Inflammatory macrophage treated with lipopolysaccharide for 1 hour (primary cell): ENCODE data around the gene CASK.
A peak's percentile ranks its signal among the peaks of the same experiment; 100 is the strongest.
"Not testable (repeated sequence)": the region's sequence is repeated elsewhere in the genome, so short reads cannot be mapped to it uniquely, and the experiment has no call there.

Experiments
- DNase-seq, 2 donors: peaks; one replicate each; pipeline ENCODE4 v3.0.0-alpha.2; 2020 to 2022

CASK gene

DNA sequence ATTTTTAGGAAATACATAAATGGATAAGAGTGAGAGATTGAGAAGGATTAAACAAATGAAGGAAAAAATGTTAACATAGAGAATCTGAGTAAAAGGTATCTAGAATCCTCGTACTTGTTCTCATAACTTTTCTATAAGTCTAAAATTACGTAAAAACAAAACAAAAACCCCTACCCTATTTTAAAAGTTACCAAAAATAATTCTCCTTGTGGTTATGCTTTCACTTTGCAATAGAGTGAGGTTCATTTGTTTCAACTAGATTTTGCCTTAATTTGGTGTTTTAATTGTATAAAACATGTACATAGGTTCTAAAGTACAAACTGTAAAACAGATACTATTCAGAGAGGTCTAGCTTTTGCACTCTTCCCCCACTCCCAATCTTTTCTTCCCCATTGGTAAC lies 238.4 kb downstream of the CASK start:
- DNase-seq = no peak

DNA sequence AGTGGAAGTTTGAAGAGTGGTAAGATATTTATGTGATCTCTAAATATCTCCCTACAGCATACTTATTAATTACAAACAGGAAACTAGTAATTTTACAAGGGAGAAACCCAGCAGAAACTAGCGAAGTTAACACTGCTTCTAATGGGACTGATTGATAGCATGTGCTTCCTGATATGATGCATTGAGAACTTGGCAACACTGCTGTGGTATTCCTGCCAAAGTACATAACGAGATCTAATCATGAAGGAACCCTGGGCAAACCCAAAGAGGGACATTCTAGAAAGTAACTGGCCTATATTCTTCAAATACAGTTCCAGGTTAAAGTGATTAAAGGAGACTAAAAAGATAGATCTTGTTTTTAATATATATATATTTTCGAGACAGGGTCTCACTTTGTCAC lies 239.2 kb downstream of the CASK start:
- DNase-seq = no peak

DNA sequence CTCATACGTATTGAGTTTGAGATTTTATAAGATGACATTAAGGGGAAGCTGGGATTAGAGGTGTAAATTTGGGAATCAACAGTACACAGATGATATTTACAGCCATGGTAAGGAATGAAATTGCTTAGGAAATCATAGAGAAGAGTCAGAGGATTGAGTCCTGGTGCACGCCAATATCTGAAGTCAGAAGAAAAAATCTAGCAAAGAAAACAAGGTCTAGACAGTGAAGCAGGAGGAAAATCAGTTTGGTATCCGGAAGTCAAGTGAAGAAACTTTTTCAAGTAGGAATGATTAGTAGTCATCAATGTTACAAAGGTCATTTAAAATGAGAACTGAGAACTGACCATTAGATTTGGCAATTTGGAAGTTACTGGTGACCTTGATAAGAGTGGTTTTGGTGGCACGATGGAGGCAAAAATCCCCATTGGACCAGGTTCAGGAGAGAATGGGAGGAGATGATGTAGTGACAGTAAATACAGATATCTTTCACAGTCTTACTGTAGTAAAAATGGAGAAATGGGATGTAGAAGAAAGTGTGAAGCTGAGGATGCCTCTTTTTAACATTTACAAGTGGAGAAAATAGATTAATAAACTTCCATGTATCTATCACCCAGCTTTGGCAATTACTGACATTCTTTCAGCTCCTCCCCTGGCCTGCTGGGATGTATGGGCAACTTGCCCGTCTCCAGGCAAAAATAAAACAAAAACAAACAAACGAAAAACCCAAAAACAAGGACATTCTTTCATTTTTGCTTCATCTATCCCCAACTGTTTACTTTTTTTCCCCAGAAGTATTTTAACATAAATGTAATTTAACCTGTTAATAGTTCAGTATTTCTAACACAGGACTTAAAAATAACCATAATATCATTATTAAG lies 245.9 kb downstream of the CASK start:
- DNase-seq = peak; percentile 11 to 61

DNA sequence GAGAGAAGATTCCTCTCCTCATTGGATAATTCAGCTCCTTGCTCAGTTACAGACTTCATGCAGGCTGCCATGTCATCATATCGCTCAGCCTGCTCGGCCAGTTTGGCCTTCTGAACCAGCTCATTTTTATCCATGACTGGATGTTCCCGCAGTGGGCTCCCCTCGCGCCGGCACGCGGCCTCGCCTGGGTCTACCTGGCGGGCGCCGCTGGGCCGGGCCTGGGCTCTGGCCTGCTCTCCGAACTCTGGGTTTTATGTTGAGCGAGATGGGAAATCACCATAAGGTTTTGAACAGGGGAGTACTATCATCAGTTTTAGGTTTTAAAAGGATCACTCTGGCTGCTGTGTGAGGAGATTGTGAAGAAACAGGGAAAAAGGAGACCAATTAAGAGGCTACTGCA lies 247.0 kb downstream of the CASK start:
- DNase-seq = not testable (repeated sequence)

DNA sequence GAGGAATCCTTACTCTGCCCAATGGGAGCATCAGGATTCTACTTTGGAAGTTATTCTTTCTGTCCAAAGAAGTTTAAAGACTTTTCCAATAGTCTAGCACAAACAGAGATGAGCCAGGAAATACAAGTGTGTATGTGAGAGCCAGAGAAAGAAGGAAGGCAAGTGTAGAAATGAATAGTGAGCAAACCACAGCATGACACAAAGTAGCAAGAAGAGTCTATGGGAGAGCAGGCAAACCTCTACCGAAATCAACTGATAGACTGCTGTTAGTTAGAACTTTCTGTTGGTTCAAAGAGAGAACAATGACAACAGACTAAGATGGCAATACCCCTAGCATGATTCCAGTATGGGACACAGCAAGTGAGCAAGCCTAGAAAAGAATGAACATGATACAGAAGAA lies 250.7 kb downstream of the CASK start:
- DNase-seq = no peak

DNA sequence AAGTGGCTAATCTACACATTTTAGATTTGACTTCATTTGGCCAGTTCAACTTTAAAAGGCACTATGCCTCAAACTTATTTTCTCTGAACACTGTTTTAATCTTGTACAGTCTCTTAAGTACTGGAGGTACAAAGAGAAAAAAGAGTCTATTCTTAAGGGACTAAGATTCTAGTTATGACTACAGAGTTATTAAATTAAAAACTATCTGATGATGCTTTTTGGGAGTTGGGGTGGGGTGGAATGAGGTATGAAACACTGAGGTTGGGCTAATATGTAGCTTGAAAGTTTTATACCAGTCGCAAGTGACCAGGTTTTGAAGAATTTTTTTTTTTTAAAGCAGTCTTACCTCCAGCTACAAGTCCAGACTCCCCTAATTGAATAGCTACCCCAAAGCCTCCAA lies 252.3 kb downstream of the CASK start:
- DNase-seq = no peak

DNA sequence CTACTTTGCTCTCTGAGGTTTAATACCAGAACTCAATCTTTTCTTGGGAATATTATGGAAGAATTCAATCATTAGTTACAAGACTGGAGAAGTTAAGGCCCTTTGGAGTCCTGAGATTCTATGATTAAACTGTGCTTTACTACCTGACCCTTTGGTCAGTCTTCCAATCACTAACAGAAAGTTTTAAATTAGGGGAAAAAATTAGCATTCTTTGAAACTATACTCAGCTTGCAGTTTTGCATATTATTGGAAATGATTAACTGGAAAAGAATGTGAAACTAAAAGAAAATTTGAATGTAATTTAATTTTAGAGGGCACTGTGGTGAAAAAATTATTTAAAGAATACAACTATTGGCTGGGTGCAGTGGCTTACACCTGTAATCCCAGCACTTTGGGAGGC lies 253.2 kb downstream of the CASK start:
- DNase-seq = no peak

DNA sequence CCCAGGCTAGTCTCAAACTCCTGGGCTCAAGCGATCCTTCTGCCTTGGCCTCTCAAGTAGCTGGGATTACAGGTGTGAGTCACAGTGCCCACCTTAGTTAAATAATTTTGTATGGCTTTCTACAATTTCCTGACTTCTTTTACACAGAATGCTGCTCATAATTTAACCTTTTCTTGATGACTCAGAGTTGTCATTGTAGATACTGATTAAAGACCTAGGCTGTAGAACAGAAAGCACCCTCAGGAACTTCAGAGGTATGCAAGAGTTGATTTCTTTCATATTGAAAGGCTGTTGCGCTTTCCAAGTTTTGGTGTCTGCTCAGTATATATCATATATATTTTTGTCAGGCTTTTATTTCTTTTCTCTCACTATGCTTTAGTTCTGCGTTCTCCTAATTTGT lies 255.7 kb downstream of the CASK start:
- DNase-seq = no peak

DNA sequence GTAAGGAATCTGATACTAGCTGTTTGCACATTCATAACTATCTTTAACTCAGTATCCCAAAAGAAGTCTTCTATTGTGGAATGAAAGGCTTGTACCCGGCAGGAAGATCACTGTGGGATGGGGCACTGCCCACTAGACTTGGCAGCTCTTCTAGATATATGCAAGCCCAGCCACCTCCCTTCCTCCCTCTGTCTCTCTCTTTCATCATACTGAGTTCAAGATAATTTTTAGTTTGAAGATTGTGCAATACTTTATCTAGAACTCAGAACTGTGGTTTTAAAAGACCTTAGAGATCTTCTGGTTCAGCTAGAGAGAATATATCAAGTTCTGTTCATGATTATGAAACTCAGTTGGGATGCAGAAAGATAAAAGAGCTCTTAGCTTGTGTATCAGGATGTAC lies 257.1 kb downstream of the CASK start:
- DNase-seq = no peak

DNA sequence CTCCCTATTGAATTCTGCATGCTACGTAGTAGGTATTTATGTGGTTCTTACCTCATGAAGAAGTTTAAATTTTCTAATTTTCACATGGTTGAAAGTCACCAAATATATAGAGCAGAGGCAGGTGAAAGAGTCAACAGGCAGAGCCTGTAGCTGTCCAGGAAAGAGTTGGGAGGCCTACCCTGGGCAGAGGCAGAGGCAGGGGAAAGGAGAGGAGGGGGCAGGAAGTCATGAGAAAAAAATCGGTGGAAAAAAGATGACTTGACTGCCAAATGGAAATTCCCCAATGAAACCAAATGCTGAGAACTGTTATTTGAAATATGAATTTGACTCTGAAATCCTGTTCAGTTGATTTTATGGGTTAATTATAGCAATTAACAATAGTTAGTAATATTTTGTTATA lies 257.7 kb downstream of the CASK start:
- no peak for DNase-seq

DNA sequence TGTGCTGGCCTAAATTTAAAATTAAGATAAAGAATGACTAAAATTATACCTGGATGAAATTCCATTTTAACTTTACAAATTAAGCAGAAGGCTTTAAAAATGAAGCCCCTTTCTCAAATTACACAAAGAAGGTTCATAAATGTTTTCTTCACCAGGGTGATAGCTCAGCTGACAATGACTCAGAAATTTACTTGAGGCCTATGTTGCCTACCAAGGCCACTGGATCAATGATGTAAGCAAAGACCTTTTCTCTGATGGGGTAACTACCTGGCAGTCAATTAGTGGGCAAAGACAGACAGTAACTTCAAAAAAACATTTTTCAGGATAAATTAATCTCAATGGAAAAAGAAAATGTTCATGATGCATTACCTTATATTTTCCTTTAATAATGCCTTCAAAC lies 258.4 kb downstream of the CASK start:
- no peak for DNase-seq

DNA sequence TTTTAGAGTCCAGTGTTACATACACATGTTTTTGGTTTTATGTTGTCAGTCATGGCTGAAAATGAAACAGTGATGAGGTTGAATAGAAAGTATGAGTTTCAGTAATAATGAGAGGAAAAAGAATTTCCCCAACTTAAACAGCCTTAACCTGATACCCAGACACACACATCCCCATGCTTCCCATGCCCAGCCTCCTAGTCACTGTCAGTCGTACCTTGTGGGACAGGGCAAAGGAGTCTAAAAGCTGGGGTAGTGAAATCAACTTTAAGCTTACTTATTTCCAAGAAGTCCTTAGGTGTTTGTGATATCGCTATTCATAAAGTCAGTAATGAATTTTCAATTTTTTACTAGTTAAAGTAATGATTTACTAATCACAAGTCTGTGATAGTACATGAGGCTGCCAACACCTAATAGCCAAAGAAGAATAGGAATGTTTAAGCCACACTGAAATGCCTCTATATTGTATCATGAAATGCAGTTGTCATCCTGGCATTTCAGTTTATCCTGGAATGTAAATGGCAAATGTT lies 258.9 kb downstream of the CASK start:
- DNase-seq = no peak

DNA sequence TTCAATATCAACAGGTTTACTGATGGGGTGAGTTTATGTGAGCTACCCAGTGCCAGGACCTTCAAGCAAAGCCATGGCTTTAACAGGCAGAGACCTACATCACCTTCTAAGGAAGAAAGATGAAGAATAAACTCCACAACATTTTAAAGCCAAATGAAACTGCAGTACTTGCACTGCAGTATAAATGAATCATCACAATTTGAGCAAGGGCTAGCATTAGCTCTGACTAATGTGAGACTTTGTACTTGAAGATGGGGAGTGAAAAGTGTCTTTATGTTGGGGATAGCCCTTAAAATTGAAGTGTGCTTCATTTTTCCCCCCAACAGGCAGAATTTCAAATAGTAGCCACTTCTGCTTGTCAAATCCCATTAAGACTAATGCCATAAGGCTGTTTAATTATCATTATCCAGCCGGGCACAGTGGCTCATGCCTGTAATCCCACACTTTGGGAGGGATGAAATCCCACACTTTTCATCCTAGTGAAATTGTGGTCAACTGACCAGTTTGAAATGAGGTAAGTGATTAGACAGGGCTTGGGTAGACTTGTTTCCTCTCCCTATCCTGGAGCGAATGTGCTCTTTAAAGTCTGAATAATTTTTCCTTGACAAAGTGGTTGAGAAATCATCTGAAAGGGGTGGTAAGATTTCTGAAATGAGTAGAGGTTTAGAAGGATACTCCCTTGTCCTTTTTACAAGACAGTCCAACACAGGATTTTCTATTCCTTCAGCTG lies 261.8 kb downstream of the CASK start:
- DNase-seq = no peak

DNA sequence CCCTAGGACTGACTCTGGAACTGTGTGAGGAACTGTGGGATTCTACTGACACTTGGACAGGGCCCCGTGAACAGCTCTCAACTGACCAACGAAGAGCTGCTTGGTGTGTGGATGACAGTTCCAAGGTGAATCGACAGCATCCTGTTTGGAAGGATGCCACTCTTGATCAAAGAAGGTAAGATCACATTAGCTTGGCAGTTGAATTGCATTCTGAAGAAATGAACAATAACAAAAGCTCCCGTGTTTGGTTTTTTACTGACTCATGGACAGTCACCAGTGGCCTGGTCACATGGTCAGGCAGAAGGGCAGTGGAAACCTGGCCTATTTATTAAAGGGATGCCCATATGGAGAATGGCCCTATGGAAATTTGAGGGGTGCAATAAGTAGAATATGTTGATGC lies 267.7 kb downstream of the CASK start:
- no peak for DNase-seq

DNA sequence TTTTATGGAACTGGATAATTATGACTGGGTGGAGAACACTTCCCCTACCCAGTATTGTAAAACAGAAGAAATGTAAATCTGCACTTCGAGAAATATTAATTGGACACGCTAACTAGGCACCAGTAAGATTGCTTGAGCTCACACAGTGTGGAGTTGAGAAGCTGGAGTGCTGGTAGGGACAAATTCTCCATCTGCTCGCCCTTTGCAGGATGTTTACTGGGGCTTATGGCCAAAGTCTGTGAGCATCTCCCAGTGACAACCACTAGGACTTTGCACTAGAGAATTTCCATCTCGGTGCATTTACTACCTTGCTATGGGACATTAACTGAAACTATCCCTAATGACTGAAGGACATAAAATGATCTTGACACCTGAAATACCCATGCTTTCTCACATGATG lies 268.3 kb downstream of the CASK start:
- no peak for DNase-seq

DNA sequence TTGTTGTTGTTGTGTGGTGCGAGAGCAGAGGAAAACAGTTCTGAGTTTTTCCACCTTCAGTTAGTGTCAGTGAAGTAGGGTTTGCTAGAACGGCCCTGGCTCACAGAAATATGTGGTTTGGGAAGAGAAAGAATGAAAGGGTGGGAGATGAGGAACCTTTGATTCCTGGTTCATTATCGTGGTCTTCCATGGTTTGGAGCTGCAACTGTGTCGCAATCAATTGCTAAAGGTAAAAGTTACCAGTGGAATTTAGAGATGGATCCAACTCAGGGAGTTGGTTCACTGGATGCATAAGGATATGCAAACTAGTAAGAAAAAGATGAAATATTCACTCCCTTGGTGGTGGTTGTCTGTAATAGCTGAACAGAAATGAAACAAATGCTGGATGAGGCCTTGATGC lies 270.2 kb downstream of the CASK start:
- DNase-seq = no peak

DNA sequence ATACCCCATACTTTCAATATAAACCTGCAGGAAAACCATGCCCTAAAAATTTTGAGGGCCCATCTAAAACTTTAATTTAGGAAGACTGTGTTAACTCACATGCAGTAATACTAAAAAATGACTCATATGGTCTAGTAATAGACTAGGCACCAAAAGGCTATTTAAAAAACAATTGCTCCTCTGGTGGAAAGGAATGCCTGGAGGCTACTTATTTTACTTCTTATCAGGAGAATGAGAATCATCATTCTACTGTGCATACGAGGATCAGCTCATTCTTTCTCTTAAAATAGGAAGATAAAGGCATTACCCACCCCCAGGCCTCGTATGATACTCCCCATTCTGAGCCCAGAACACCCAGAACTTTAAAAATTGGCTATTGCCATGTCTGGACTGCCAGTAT lies 277.2 kb downstream of the CASK start:
- not testable (repeated sequence) for DNase-seq

DNA sequence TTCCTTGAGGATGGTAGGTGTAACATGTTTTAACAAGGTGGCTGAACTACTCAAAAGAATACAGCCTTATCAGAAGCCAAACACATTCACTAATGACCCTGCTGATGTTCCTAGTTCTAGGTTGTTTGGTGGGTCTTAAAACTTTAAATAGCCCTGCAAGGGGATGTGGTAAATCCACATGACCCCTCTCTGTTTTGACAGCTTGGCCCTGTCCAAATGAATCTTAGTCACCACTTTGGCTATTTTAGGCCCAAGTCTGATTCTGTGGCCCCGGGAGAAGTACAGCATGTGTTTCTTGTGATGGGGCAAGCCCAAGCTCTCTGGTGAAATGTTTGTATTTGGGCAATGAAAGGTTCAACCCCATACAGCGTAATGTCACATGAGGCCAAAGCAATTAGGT lies 289.1 kb downstream of the CASK start:
- DNase-seq = peak; percentile 43 to 81

DNA sequence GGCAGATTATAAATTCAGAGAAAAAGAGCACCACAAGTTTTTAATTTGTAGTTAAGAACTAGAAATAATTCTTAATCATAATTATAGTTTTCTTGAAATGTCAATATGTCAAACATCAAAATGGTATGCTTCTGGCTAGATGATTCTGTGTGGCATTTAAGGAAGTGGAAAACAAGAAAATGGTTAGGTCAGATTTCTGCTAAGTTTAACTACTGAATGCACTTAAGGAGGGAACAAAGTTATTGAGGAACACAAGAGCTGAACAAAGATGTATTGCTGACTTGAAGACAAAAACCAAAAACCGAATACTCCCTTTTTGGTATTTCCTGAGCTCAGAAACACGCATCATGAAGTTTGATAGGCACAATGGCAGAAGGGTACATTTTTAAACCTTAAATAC lies 293.3 kb downstream of the CASK start:
- DNase-seq = no peak

DNA sequence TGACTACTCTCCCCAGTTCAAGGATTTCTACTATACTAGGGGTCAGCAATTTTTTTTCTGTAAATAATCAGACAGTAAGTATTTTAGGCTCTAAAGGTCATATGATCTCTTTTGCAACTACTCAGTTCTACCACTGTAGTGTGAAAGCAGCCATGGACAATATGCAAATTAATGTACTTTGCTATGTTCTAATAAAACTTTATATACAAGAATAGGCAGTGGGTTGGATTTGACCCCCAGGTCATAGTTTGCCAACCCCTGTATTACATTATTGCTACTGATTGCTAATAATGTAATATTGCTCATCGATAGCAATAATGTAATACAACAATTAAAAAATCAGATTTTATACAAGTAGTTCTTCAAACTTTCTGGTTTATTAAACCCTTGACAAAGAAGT lies 293.8 kb downstream of the CASK start:
- no peak for DNase-seq

DNA sequence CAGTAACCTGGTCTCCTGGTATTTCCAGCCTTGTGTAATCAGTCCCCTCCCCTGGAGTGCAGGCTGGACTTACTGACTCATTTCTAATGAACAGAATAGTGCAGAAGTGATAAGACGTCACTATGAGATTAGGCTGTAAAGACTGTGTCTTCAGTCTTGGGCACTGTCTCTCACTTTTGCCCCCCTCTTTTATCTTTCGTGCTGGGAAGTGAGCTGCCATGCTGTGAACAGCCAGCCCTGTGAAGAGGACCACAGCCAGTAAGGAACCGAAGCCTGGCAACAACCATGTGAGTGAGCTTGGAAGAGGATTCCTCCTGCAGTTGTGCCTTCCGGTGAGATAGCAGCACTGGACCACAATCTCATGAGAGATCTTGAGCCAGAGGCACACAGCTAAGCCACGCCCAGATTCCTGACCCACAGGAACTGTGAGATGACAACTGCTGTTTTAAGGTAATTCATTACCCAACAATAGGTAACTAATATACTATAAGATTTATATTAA lies 302.1 kb downstream of the CASK start:
- no peak for DNase-seq

DNA sequence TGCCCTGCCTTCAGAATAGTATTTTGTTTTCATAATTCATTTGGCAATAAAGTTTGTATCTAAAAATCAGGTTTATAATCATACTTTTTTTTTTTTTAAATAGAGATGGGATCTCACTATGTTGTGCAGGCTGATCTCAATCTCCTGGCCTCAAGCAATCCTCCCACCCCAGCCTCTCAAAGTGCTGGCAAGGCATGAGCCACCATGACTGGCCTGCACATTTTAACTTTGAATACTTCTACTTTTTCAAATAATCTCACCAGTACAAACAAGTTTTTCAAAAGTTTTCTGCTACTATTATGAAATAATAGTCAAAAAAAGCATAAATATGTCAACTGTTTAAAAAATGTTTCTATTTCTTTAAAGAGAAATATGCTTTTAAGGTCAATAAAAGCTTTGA lies 304.1 kb downstream of the CASK start:
- no peak for DNase-seq

DNA sequence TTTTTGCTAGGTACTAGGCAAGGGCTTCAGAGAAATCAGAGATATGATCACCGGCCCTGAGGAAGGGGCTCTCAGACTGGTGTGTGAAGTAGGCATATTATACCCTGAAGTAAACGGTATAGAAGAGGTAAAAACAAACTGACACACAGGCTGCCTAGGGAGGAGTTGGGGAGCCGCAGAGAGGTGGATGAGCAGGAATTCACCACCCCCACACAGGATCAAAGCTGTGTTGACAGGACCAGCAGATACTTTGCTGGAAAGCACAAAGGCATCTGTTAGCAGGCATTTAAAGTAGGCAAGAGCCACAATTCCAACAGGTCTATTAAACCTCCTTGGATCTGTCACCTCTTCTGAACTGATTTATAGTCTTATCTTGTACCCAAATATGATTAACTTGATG lies 306.4 kb downstream of the CASK start:
- DNase-seq = no peak

DNA sequence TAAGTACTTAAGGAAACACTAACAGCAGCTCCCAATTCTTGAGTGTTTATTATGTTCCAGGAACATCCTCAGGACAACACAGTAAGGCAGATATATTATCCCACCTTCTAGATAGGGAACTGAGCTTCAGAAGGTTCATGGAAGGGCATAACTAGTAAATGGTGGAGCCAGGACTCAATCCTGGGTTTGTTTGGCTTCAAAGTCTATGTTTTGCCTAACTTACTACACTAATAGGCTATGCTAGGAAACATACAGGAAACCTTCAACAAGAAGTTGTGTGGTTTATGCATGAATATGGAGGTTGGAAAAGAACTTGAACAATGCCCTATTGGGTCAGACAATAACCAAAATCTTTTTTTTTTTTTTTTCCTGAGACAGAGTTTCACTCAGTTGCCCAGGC lies 307.1 kb downstream of the CASK start:
- no peak for DNase-seq
